TTC549 (cell line): Measurements from ENCODE around the gene TBL1X.
"Not testable (repeated sequence)": the region's sequence is repeated elsewhere in the genome, so short reads cannot be mapped to it uniquely, and the experiment has no call there.

Source experiments
- FAIRE-seq: peaks from 2 replicates; lab custom pipeline; 2012; peaks lifted over from hg19 to GRCh38; lab: Jason Lieb, UNC

Gene TBL1X

DNA sequence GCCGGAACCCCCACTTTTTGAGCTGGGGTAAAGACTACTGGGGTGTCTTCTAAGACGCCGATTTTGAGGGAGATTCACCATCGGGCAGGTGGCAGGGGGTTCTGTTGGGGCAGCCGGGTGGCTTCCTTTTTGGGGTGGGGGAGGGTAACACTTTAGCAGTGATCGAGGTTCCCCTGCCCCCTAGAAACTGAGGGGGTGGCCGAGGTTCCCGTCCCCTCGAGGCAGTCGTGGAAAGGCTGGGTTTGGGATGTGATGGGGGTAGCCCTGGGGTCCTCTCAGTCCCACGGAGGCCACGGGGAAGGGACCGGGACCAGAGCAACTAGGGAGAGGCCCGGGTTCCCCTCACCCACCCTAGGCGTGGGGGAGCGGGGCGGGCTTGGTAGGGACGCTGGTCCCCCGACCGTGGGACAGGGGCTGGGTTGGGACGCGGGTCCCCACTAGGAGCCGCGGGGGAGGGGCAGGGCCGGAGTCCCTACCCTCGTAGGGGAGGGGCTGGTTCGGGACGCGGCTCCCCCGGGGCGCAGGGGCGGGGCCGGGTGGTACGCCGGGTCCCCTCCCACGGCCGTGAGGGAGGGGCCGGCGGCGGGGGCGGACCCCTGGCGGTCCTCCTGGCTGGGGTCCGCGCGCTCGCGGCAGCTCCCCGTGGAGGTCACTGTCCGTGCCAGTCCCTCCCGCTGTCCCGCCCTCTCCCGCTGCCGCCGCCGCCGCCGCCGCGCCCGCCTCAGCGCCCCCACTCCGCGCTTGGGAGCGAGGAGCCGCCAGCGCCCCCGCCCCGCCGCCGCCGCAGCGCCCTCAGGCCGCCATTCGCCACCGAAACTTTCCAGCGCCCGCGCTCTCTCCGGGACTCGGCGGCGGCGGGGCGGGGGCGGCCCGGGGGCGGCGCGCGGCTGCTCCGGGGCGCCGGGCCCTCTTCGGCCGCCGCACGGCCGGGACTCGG lies at the start of gene TBL1X:
TSS of gene TBL1X (plus strand) at position 624 of the 937 bp plus-strand sequence. CDS start 188,529 bp downstream, outside the sequence.
- no peak for FAIRE-seq

DNA sequence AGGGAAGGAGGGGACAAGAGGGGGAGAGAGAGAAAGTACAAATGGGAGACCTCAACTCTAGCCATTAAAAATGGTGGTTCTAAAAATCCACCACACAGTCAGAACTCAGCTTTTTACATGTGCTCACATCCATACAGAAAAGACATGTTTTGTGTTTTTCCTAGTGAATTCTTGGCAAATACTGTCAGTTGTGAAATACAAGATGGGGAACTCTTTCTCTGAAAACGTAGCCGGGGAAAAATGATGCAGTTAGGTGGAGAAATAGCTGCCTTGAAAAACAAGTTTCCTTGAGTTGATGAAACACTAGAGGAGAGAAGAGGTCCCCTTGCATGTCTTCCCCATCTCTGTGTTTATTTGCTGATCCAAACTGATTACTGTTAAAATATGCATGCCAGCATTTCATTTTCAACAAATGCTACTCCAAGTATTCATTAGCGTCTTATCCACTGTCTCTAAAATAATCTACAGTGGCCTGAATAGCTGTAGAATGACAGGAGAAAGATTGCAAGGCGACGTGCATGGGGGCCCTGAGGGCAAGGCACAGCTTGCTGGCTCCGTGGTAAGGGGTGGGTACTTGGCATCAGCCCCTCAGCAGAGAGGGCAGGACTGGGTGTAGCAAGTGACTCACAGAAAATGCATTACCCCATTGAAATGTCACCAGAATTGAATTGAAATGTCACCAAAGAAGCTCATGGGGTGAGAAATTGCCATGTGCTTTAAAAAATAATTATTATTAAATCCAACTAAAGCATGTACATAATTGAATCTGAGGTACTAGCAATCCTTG lies 48.1 kb upstream of the TBL1X start:
- no peak for FAIRE-seq

GRCh38 chrX:9418262-9418661 lies 46.6 kb upstream of the TBL1X start:
- no peak for FAIRE-seq

GRCh38 chrX:9420275-9421265 lies 44.3 kb upstream of the TBL1X start:
- no peak for FAIRE-seq

DNA sequence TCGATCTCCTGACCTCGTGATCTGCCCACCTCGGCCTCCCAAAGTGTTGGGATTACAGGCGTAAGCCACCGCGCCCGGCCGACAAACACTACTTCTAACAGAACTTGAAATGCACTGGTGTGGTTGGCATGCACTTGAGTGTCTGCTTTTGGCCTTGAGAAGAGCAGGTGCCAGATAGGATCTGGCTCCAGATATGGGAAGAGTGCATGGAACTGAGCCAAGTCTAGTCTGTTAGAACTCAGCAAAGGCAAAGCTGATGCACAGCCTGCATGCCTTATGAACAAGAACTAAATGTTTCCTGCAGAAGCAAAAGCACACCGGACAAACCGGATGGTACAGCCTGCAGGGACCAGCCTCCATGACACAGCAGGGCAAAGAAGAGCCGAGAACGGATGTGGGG lies 35.1 kb upstream of the TBL1X start:
- no peak for FAIRE-seq

DNA sequence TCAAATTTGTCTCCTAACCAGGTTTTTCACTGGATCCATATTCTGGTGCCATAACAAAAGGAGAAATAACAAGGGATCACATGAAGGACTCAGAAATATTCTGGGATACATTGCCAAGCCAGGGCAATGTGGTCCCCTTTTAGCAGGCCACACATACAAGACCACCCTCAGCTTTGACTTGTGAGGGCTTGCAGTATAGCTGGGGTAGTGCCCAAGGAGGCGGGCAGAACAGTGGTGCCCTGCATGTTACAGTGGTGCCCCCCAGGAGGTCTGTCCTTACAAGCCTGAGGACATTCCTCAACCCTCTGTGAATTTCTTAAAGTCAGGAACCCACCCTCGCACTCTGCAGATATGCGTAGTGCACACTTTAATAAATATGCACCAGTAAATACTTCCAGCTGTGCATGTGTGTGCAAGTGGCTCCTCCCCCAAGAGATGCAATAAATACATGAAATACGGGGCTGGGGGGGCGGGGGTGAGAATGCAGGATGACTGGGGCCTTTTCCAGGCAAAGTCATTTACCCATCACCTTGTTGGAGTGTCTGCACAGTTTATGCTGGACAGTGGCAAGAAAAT lies 34.4 kb upstream of the TBL1X start:
- FAIRE-seq = no peak

DNA sequence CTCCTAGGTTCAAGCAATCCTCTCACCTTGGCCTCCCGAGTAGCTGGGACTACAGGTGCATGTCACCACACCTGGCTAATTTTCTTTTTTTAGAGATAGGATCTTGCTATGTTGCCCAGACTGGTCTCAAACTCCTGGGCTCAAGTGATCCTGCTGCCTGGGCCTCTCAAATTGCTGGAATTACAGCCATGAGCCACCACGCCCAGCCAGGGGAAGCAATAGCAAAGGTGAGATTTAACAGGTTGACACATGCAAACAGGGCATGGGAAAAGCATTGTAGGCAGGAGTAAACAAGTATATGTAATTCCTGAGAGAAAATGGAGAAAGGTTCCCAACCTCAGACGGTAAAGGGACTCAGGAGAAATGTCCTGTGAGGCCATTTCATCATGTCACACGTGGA lies 33.6 kb upstream of the TBL1X start:
- no peak for FAIRE-seq

GRCh38 chrX:9433596-9433995 lies 31.3 kb upstream of the TBL1X start:
- FAIRE-seq = no peak

DNA sequence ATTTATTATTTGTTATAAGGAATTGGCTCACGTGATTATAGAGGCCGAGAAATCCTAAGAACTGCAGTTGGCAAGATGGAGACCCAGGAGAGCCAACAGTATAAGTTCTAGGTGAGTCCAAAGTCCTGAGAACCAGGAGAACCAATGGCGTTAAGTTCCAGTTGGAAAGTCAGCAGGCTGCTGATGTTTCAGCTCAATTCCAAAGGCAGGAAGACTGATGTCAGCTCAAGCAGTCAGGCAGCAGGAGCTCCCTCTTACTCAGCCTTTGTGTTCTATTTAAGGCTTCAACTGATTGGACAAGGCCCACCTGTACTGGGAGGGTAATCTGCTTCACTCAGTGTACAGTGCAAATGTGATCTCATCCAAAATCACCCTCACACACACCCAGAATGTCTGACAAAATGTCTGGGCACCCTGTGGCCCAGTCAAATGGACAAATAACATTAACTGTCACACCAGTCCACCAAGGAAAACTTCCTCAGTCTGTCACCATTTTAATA lies 30.8 kb upstream of the TBL1X start:
- no peak for FAIRE-seq

GRCh38 chrX:9435086-9435485 lies 29.8 kb upstream of the TBL1X start:
- not testable (repeated sequence) for FAIRE-seq

DNA sequence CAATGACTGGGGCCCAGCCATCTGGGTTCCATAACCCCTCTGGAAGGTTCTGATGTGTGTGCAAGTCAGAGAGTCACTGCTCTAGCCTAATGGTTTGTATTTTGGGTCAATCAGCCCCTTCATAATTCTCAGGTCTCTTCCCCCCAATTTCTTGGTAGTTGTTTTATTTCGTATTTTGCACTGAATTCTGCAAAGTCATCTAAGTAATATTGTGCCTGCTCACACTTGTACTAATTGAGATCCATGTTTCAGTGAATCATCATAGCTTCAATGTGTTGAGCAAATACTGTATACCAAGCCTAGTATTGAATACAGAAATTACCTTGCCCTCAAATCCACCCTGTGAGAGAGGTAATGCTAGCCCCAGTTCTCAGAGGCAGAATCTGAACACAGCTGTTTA lies 28.0 kb upstream of the TBL1X start:
- FAIRE-seq = no peak

DNA sequence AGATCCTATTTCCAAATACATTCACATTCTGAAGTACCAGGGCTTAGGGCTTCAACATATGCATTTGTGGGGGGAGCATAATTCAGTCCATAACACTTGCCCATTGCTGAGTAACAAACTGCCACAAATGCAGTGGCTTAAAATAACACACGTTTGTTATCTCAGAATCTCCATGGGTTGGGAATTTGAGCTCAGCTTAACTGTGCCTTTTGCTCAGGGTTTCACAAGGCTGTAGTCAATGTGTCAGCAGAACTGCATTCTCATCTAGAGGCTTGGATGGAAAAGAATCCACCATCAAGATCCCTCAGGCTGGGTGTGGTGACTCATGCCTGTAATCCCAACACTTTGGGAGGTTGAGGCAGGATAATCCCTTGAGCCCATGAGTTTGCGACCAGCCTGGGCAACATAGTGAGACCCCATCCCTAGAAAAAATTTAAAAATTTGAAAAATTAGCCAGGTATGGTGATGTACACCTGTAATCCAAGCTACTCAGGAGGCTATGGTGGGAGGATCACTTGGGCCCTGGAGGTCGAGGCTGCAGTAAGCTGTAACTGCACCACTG lies 25.8 kb upstream of the TBL1X start:
- no peak for FAIRE-seq

- FAIRE-seq = no peak
Measured at GRCh38 chrX:9440116-9440844, 24.6 kb upstream of the TBL1X start.

- FAIRE-seq = no peak
Measured at GRCh38 chrX:9442056-9442455, 22.8 kb upstream of the TBL1X start.

DNA sequence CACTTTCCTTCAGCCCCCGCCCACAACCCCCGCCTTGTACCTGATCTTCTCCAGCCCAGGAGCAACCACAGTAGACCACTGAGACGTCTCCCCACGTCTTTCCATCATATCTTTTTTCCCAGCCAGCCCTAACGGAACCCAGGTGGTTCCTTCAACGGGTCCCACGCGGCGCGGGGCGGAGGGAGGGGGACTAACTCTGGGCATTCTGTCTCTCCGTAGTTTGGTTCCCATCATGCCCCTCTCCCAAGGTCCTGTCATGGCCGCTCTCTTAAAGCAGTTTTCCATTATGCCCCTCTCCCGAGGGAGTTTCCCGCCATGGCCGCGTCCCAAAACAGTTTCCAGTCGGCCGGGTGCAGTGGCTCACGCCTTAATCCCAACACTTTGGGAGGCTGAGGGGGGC lies 21.5 kb upstream of the TBL1X start:
- FAIRE-seq = no peak

DNA sequence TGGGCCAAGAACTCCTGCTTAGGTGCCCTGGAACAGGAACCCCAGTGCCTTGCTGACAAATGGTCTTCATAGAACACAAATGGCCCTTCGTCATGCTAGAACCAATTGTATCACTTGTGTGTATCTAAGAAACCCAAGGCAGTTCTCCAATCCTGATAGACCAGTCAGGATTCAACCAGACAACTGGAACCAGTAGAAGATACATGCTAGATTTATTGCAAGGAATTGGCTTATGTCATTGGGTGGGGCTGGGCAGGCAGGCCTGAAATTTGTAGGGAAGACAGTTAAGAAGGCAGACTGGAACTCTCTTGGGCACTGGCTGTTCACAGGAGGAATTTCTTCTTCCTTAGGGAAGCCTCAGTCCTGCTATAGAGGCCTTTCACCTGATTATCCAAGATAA lies 17.0 kb upstream of the TBL1X start:
- FAIRE-seq = no peak

DNA sequence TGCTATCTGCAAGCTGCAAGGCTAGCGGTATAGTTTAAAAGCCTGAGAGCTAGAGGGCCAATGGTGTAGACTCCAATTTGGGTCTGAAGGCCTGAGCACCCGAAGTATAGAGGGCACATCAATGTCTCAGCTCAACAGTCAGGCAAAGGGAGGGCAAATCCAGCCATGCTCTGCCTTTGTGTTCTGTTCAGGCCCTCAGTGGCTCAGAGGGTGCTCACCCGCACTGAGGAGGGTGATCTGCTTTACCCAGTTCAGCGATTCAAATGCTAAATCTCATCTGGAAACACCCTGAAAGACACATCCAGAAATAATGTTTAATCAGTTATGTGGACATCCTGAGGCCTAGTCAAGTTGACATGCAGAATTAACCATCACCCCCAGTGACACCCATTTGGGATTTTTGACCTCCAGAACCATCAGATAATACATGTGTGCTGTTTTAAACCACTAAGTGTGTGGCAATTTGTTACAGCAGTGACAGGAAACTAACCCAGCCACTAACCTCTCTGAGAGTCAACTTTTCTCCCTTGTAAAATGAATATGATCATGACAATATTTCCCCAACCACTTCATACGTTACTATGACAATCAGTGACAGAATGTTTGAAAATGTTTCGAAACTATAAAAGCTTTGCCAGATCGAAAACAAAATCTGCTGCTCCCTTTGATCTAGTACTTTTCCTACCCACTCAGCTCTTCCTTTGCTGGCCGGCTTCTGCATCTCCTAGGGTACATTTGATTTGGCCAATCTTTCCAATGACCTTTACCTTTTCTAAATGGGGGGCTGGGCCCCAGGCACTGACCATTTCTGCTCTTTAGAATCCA lies 8.4 kb upstream of the TBL1X start:
- FAIRE-seq = no peak

- FAIRE-seq = not testable (repeated sequence)
Measured at GRCh38 chrX:9458034-9458433, 6.8 kb upstream of the TBL1X start.

GRCh38 chrX:9458516-9459078 lies 6.3 kb upstream of the TBL1X start:
- no peak for FAIRE-seq
